ENCODE data around the gene KIF9.
"Not testable (repeated sequence)": the region's sequence is repeated elsewhere in the genome, so short reads cannot be mapped to it uniquely, and the experiment has no call there.

- not testable (repeated sequence) for TF ChIP-seq CTCF (IDR thresholded peaks at IDR 0.05); NFE2L1 (CRISPR knock-in tag; IDR thresholded peaks at IDR 0.05)
These were observed 31.5 kb downstream of the KIF9 start for GRCh38 chr3:47251085-47251484.
